Stromal cell of bone marrow (primary cell): Measurements from ENCODE around the gene PPP1R12B.
"Not testable (repeated sequence)": the region's sequence is repeated elsewhere in the genome, so short reads cannot be mapped to it uniquely, and the experiment has no call there.

ENCODE experiments used
- DNase-seq: peaks from one replicate; pipeline ENCODE4 v3.0.0-alpha.2; 2012; ENCODE audit warnings: low read depth

PPP1R12B gene

DNA sequence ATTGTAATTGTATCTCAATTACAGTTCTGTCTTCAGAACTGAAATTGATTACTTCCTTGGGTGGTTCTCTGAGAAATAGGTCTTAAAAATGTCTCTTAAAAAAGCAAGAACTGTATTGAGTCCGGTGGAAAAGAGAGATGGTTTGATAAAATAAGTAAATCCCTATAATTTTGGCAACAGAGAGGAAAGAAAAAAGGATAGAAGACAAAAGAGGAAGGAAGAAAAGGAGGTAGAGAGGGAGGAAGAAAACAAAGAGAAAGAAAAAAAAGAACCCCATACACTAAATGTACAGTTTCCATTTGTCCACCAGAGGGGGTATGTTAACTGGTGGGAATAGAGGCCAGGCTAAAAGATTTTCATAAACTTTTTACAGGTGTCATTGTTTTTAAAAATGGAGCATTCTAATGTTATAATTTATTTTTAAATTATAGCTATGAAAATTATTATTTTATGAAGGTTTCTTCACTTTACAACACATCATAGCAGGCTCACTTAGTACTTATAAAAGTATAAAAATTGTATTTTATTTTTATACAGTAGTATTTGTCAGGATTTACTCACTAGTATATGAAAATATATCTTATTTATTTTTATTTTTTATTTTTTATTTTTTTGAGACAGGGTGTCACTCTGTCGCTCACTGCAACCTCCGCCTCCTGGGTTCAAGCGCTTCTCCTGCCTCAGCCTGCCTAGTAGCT is 4.7 kb upstream of the PPP1R12B start:
- peak; percentile 36 for DNase-seq

DNA sequence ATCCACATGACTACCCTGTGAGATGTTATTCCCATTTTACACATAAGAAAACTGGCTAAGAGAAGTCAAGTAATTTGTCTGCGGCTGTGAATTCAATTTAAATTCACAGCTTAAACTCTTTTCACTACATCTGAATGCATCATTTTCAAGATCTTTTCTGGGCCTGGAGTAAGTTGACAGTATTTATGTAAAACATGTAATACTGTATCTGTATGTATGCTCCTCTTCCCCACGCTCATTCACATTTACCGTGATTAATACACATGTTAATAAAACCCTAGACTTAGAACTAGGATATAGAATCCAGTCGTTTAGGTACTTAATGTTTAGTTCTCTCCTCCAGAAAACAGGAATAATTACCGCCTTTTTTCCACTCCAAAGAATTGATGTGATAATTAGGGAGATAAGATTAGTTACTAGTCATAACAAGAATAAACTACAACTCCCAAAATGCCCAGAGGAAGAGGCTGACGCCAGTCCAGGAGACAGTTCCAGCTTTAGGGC is 442 bp upstream of the PPP1R12B start:
- DNase-seq = no peak

DNA sequence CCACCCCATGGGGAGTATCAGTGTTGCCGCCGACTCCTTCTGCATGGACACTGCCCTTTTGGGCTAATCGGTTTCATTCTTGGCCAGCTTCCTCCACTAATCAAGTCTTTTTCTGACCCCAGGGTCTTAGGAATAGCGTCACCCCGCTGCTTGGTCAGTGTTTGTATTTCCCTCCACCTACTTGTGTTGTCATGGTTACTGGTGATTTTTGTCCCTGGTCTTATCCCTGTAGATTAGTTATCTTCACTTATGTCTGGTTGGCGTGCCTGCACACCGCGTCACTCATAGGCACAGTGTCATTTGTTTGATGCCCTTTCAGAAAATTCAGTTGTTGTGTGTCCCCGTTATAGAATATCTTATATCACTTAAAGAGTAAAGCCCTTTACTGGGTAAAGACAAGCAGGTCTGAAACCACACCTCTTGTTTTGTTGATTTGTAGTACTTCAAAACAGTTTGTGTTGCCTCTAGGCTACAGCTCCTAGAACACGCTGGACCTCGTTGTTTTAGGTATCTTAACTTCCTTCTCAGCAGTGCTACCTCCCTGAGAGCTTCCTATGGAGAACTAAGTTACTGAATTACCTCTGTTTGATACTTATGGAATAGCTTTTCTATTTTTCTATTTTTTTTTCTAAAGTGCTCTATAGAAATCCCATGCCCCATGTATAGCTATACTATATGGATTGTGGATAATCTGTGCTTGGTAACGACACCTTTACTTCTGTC is 868 bp downstream of the PPP1R12B start:
- DNase-seq = peak; percentile 62

DNA sequence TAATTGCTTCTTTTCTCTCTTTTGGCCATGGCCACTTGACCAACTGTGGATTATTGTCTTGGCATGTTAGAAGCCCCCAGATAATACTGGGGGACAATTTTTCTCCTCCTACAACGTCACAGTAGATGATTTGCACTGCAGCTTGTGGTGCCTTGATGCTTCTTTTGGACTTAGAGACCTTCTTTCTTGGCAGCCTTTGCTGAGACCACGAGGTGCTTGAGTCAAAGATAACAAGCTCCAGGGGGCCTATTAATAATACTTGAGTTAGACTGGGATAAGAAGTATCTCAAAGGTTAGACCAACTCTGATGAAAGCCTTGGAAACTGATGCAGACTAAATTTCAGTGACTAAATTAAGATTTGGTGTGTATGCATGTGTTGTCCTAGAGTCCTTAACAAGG is 3.2 kb downstream of the PPP1R12B start:
- DNase-seq = no peak

DNA sequence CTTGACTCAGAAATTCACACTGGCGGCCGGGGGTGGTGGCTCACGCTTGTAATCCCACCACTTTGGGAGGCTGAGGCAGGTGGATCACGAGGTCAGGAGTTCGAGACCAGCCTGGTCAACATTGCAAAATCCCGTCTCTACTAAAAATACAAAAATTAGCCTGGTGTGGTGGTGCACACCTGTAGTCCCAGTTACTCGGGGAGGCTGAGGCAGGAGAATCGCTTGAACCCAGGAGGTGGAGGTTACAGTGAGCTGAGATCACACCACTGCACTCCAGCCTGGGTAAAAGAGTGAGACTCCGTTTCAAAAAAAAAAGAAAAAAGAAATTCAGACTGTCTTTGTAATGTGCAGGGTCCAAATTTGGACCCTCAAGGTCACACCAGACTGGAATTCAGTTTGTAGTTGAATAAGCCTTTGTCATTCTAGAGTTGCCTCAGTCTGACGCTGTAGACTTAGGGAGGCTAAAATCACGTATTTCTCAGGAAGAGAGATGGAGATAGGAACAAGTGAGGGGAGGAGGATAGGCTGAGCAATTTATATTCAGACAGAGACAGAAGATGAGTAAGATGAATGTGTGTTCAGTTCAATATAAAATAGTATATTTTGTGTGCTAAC is 4.2 kb downstream of the PPP1R12B start:
- DNase-seq = not testable (repeated sequence)

DNA sequence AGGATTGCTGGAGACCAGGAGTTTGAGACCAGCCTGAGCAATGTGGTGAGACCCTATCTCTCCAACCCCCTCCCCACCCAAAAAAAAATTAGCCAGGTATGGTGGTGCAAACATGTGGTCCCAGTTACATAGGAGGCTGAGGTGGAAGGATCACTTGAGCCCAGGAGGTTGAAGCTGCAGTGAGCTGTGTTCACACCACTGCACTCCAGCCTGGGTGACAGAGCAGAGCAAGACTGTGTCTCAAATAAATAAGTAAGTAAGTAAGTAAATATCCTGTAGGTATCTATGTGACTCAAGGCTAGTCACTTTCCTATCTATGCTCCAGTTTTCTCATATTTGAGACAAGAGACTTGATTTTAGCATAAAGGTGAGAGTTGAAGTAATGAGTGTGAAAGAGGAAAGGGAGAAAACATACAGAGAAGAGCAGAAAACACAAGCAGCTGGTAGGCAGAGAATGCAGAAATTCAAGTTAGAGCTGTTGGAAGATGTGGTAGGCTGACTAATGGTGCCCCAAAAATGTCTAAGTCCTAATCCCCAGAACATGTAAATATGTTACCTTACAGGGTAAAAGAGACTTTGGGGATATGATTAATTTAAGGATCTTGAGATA is 7.5 kb downstream of the PPP1R12B start:
- DNase-seq = no peak

DNA sequence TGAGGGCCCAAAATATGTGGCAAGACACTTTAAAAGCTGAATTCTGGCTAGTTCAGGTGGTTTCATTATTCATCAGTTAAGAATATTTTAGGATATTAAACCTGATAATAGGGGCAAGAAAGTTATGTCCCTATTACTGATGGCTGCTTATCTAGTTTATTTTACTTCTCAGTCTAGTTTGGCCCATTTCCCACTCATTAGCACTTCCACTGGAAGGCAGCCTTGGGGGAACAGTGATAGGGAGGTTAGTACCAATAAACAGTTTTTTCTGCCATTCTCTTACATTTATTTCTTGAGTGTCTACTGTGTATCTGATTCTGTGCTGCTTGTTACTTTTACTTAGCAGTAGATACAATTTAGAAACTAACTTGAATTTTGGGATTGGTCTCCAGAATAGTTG is 9.0 kb downstream of the PPP1R12B start:
- DNase-seq = no peak

DNA sequence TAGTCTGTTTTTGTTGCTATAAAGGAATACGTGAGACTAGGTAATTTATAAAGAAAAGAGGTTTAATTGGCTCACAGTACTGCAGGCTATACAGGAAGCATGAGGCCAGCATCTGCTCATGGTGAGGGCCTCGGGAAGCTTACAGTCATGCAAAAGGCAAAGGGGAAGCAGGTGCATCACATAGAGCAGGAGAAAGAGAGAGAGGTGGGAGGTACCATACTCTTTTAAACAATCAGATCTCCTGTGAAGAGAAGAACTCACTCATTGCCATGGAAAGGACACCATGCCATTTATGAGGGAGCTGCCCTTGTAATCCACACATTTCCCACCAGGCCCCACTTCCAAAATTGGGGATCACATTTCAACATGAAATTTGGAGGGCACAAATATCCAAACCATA is 12.7 kb downstream of the PPP1R12B start:
- no peak for DNase-seq

DNA sequence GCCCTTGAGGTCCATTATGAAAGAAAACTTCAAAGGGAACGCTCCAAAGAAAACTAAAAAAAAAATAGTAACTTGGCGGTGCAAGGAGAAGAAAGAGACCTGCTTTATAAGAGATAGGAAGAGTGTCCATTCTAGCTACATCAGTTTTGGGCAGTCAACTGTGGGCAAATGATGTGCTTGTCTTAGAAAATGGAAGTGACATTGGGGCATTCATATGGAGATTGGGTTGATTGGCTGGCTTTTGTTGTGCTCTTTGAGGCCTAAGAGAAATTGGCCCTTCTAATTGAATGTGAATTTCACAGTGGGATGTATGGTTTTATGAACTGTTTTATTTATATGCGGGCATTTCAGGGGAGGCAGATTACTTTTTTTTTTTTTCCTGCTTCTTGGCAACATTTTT is 13.2 kb downstream of the PPP1R12B start:
- no peak for DNase-seq

DNA sequence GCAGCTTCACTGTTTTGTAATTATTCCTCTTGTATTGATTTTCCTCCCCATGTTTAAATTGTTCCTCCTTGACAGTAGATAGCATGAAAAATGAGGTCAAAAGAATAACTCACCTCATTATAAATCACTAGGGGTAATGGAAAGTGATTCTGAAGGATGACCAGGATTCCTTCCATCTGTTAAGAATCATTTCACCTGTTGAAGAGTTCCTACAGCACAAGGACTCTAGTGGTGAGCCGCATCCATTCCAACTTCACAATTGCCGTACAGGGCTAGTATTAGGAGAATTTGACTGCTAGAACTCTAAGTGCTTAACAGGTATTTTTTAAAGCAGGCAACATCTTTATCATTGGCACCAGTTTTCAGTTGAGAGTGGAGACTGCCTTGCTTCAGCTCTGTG is 13.7 kb downstream of the PPP1R12B start:
- DNase-seq = no peak

DNA sequence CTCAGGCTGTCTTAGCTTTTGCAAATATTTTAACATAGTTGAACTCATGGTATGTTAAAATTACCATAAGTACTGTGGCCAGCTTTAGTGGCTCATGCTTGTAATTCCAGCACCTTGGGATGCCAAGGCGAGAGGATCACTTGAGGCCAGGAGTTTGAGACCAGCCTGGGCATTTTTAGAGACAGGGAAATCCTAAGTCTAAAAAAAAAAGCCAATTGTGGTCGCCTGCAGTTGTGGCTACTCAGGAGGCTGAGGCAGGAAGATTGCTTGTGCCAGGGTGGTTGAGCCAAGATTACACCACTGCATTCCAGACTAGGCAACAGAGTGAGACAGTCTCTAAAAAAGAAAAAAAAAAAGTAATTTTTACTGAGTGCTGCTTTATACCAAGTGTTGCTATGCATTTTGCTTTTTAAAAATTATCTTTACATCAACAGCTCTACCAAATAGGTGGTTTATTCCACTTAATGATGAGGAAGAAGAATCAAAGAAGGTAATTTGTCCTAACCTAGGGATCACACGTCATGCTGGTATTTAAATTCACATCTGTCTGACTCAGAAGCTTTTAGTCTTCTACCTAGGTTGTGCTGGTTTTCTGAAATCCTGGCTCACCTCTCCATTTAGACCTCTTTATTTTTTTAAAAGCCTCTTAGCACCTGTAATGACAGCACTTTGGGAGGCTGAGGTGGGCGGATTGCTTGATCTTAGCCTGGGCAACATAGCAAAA is 16.8 kb downstream of the PPP1R12B start:
- DNase-seq = no peak

DNA sequence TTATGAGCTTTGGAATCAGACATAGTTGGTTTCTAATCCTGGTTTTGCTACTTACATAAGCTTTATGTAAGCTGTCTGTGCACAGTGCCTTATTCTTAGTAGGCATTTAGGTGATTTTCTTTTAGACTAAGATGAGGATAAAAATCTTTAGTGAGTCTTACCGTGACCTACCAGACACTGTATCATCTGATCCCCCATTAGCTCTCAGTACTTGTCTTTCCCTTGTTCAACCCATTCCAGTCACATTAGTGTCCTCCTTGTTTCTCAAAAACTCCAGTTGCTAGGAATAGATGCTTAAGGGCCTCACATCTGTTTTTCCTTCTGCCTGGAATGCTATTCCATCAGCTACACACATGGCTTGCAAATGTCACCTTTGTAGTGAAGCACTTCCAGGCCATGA is 18.8 kb downstream of the PPP1R12B start:
- DNase-seq = no peak

DNA sequence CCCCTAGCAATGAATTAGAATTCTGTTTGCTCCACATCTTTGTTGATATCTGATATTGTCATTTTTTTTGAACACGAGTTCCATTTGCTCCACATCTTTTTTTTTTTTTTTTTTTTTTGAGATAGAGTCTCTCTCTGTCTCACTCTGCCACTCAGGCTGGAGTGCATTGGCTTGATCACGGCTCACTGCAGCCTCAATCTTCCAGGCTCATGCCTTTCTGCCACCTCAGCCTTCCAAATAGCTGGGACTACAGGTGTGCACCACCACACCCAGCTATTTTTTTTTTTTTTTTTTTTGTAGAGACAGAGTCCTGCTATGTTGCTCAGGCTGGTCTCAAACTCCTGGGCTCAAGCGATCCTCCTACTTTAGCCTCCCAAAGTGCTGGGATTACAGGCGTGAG is 22.4 kb downstream of the PPP1R12B start:
- not testable (repeated sequence) for DNase-seq

DNA sequence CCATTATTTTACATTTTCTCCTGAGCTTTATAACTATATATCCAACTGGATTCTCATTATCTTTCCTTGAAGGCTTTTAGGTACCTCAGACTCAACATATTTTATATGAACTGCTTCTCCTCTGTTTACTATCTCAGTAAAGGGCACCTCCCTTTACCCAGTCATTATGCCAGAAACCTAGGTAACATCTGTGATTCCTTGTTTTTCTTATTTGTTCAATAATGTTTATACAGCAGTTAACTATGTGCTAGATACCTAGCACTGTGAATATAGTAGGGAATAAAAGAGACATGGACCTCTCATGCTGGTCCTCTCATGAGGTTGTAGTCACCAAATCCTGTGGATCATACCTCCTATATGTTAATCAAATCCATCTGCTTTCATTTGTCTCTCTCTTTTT is 25.6 kb downstream of the PPP1R12B start:
- DNase-seq = no peak

DNA sequence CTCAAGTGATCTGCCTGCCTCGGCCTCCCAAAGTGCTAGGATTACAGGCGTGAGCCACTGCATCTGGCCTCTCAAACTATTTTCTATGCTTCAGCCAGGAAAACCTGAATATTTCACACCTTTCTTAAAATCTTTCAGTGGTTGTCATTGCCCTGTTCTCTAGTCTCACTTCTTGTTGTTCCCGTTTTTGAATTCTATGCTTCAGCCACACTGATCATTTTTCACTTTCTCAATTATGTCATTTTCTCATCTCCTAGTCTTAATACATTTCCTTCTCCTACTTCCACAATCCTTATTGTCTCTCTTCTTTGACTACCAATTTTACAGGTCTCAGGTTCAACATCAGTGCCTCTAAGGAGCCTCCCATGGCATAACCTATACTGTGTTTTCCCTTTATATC is 26.7 kb downstream of the PPP1R12B start:
- not testable (repeated sequence) for DNase-seq

DNA sequence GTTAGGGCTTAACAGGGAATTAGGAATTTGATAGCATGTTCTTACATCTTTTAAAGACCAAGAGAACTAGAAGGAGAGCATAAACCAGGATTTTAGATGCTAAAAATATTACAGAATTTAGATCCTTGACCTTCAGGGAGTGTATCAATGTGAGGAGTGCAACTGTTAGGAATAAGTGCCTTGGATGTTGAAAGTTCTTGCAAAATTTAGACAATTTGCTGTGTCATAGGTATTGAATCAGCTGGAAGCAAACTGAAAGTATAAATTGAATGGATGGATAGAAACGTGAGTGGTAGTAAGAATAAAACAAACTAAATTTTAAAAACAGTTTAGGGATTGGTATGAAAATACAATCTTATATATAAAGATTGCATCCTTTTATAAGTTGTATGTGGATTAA is 27.7 kb downstream of the PPP1R12B start:
- no peak for DNase-seq

DNA sequence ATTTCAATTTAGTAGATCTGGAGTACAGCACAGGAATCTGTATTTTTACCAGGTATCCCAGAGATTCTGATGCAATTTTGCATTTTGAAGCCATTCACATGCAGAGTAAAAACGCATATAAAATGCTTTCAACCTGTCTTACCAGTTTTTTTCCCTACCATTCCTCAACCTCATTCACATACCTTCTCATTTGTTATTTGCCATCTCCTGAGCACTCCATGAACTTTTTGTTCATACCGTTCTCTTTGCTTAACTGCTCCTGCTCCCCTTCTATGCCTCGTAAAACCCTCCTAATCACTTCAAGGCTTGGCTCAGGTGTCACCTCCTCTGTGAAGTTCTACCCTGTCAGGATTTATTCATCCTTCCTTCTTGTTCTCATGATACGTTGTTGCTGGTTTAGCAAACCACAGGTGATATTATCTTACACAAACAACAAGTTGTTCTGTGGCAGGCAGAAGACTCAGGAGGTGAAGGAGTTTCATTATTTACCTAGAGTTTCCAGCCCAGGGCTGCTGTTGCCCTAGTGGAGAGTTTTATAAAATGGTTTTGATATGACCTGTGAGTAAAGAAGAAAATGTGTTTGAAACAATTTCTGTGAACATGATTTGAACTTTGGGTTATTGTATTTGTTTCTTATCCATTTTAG is 31.5 kb downstream of the PPP1R12B start:
- DNase-seq = not testable (repeated sequence)

DNA sequence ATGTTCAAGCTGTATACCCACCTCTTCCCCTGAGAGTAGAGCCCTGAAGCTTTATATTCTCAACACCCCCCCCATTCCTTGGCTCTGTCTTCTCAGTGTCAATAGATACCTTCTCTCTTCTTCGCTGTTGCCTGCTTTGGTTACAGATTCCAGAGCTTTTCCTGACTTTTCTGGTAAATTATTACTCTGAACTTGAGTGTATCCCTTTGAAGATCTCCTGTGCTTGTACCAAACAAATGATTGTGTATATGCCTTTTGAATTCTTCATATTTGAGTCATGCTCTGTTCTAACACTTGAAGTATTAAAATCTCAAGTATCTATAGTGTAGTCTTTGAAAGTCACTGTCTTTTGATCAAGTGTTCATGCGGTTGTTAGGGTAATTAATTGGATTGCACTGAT is 32.0 kb downstream of the PPP1R12B start:
- not testable (repeated sequence) for DNase-seq

DNA sequence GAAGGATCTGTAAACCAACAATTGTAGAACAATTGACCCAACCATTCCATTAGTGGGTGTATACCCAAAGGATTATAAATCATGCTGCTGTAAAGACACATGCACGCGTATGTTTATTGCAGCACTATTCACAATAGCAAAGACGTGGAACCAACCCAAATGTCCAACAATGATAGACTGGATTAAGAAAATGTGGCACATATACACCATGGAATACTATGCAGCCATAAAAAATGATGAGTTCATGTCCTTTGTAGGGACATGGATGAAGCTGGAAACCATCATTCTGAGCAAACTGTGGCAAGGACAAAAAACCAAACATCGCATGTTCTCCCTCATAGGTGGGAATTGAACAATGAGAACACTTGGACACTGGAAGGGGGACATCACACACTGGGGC is 33.4 kb downstream of the PPP1R12B start:
- not testable (repeated sequence) for DNase-seq

DNA sequence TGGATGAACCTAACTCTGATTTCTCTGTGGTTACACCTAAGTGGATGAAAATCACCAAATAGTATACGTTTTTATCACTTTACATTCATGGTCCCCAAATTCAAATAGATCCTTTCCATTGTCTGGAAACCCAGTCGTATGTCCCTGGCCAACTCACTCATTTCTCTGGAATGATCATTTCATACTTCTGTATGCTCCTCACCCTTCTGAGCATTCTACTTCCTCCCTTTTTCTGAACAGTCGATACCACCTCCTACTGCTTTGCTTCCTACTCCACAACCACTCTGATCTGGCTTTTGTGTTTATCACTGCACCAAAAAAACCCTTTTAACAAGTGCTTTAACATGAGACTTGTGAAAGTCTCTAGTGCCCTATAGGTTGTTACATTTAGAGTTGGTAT is 47.3 kb downstream of the PPP1R12B start:
- DNase-seq = not testable (repeated sequence)

DNA sequence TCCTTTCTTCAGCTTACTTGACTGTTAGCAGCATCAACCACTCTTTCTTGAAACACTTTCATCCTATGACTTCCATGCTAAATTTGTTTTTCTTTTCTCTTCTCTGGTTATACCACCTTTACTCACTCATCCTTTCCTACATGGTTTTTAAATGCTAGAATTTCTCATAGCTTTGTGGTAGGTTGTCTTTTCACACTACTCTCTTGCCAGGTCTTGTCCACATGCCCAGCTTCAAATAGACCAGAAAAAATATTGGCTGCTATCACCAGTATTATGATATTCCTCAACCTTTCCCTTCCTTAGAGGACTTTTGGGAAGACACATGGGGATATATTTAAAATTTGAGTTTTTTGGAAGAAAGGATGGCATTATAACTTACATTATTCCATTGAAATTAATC is 48.8 kb downstream of the PPP1R12B start:
- no peak for DNase-seq

DNA sequence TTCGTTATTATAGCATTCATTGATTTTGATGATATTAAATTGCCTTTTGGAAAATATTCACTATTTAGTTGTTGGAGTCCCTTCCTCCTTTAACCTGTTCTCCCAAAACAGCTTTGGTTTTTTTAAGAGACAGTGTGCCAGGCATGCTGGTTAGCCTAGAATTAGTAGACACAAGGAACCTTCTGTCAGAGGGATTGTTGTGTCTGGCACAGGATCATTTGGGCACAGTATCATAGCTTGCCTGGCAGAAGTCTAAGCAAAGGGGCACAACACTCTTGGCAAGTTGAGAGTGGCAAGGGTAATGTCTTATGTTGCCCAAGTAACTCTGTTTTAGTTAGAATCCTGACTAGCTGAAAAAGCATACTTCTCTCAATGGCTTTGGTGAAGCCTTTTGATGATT is 49.9 kb downstream of the PPP1R12B start:
- DNase-seq = not testable (repeated sequence)
